Non-pigmented ciliary epithelial cell (primary cell): ENCODE results near the gene UBN1.

Experiments used
- DNase-seq: peaks from one replicate; pipeline ENCODE4 v3.0.0-alpha.2; 2010; ENCODE audit warnings: low read depth

Gene UBN1

GRCh38 chr16:4862639-4863038 is 15.4 kb downstream of the UBN1 start:
- DNase-seq: no peak

GRCh38 chr16:4864728-4865127 is 17.4 kb downstream of the UBN1 start:
- DNase-seq: no peak

- DNase-seq: no peak
Observed at GRCh38 chr16:4865231-4865860, 18.1 kb downstream of the UBN1 start.

DNA sequence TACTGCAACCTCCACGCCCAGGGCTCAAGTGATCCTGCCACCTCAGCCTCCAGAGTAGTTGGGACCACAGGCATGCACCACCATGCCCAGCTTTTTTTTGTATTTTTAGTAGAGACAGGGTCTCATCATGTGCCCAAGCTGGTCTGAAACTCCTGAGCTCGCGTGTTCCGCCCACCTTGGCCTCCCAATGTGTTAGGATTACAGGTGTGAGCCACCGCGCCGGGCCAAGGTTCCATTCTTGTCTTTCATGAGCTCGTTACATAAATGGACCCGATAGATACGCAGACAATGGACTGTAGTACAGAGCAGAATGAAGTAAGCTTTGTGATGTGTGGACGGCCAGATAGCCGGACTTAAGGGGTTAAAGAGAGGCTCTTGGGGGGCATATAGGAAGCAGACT is 19.3 kb downstream of the UBN1 start:
- no peak for DNase-seq

DNA sequence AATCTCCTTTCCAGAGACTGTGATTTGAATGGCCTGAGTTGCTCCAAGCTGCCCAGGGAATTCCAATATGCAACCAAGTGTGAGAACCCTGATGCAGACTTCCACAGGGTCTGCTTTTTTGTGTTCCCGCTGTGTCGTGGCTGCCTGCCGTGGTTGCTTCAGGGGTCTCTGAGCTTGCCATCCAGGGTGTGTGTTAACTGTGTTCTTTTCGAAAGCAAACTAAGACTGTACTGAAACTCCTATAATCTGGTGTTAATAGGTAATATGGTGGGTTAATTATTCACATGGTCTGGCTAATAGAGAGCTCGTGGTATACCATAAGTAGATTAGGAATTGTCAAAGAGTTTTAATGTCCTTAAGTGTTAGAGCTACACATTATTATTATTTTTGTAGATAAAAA is 20.7 kb downstream of the UBN1 start:
- no peak for DNase-seq

DNA sequence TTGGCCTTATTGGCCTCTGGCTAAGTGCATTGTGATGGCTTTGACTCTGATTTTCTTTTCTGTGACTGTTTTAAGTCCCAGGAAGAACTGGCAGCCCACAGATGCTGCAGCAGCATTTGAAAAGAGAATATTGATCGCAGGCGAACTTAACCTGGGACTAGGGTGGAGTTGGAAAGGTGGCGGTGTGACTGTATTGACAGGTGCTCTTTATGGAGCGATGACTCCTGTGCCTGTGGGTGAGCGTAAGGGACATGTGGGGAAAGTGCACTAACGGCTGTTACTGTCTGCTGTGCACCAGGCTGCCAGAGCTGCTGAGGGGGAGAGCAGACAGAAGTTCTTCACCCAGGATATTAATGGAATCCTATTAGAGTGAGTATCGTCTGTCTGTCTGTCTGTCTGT is 21.3 kb downstream of the UBN1 start:
- no peak for DNase-seq

GRCh38 chr16:4869147-4869805 is 22.0 kb downstream of the UBN1 start:
- no peak for DNase-seq

DNA sequence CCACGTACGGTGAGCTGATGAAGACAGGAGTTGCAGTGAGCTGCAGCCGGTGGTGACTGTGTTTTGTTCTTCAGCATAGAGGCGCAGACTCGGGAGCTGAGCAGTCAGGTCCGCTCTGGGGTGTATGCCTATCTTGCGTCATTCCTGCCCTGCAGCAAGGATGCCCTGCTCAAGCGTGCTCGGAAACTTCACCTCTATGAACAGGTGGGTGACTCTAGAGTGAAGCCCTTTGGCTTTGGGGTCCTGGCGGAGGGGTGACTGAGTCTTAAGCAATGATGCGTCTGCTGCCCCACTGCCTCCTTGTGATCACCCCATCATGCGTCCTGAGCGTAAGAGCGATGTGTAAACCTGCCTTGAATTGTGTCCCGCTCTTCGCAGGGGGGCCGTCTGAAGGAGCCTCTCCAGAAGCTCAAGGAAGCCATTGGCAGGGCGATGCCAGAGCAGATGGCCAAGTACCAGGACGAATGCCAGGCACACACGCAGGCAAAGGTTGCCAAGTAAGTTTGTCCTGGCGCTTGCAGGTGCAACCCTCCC is 22.9 kb downstream of the UBN1 start:
- DNase-seq: no peak

GRCh38 chr16:4871071-4871470 is 23.8 kb downstream of the UBN1 start:
- DNase-seq: no peak

GRCh38 chr16:4873091-4873490 is 25.8 kb downstream of the UBN1 start:
- no peak for DNase-seq

GRCh38 chr16:4874666-4875065 is 27.4 kb downstream of the UBN1 start:
- no peak for DNase-seq

DNA sequence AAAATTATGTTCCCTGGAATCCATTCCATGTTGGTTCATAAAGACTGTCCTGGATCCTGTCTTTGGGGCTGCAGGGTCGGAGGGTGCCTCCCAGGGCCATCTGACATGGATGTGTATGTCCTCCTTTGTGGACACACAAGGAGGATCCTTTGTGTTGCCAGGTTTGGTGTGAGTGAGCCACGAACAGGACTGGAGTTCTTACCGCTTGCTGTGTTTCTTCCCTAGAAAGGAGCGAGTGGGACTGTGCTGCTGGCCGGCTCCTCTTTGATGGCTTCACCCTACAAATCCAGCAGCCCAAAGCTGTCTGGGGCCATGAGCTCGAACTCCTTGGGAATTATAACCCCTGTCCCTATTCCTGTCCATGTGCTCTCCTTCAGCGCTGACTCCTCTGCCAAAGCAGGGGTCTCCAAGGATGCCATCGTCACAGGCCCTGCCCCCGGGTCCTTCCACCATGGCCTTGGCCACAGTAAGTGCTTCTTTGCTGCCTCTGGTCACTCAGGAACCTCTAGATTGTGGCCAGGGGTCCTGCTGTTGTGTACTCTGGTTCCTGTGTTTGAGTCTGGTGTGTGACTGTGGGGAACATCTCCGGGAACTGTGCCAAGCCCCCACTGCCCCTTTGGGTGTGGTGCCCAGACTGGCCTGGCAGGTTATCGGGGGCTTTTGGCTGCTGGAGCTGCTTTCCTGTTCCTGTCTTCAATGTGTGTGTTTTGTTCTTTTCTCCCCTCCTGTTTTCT is 29.5 kb downstream of the UBN1 start:
- no peak for DNase-seq

GRCh38 chr16:4877380-4877685 is 30.1 kb downstream of the UBN1 start:
- no peak for DNase-seq

DNA sequence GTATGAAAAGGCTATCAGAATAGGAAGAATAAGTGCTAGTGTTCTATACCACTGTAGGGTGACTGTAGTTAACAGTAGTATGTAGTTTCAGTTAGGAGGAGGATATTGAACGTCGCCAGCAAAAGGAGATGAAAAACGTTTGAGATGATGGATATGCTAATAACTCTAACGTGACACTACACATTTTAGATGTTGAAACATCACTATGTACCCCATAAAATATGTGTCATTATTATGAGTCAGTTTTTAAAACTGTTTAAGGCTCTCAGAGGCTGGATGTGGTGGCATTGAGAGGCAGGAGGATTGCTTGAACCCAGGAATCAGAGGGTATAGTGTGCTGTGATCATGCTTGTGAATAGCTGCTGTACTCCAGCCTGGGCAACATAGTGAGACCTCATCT is 31.8 kb downstream of the UBN1 start:
- no peak for DNase-seq

GRCh38 chr16:4880006-4880580 is 32.8 kb downstream of the UBN1 start:
- no peak for DNase-seq

DNA sequence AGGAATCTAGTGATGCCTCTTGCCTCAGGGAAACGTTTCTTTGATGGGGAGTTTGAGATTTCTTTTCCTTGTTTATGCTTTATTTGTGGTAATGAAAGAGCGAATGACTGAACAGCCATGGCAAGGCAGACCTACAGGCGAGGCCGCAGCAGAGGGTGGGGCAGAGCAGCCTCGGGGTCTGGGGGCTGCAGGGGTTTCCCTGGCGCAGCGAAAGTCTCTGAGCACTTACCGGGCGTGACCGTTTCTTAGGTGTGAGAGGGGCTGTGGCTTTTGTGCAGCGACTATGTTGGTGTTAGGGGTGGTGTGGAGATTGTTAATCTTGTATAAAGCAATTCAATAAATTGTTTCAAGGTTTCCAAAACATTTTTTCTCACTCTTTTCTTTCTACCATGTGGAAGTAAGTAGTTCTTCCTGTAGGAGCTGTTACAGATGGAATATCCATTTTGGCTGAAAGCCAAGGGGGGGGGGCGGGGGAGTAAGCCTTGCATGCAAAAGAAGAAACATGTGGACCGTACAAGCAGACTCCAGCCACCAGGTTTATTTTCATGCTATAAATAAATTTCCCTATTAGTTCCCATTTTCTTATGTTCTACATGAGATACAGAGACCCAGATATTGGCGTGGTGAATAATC is 34.8 kb downstream of the UBN1 start:
- no peak for DNase-seq

GRCh38 chr16:4882633-4883285 is 35.5 kb downstream of the UBN1 start:
- DNase-seq: peak; percentile 49

DNA sequence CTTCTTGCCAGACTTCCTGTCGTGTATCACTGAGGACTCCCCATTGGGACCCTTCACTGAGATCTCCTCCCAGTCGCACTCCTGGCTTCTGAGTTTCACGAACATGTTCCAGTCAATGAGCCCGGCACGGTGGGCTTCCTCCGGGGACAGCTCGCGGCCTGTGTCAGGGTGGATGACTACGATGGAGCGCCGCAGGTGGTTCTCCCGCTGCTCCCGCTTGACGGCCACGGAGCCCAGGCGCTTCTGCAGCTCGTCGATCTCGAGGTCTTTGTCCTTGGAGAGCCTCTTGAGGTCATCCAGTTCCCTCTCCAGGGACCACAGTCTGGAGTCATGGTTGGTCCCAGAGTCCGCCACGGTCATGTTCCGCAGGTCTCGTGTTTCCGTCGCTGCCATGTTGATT is 36.2 kb downstream of the UBN1 start:
- no peak for DNase-seq

DNA sequence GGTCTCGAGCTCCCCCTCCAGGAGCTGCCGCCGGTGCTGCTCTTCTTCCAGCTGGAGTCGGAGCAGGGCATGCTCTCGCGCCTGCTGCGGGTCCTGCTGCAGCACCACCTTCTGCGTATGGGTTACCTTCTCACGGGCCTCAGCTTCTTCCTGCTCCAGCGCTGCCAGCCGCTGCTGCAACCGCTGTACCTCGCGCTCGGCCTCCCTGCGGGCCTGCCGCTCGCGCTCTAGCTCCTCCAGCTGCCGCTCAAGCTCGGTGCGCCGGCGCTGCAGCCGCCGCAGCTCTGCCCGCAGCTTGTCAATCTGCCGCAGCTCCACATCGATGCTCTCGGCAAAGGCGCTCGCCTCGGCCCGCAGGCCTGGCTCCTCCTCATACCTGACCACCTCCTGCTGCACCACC is 36.9 kb downstream of the UBN1 start:
- DNase-seq: no peak

- DNase-seq: no peak
Observed at GRCh38 chr16:4884972-4885874, 37.9 kb downstream of the UBN1 start.

GRCh38 chr16:4886151-4886550 is 38.9 kb downstream of the UBN1 start:
- DNase-seq: no peak
